ENCODE results near the gene SMCO2. TPM values are rescaled to one million over a fixed set of nuclear protein-coding genes. Genes with fewer than 3 reads are reported as not detected.

The SMCO2 gene
- total and polyA plus RNA-seq, 2 of the 8 experiments (the other 6 are each of a cell fraction or from before 2014, with no cell fraction given) = 0.24 to 0.80 TPM

- 84% methylated on average over 8 of the region's 8 CpGs; no CpG with 5 or more reads in 1 of the 2 experiments for WGBS, 2 experiments (ENCODE audit: extremely low coverage in 1 of 2, insufficient coverage in 1 of 2, insufficient read length in 1 of 2, insufficient replicate concordance in 2 of 2, low coverage in 1 of 2, low lambda C conversion rate in 2 of 2, missing lambda C conversion rate in 1 of 2)
- CTCF ChIA-PET (ENCODE audit: partially characterized antibody) = interaction anchor here (1.0 to 1.7 kb wide), 4 partner anchors 8 to 188 kb away, joined by 3 to 7 read pairs (median 4); no protein-coding TSS in a partner anchor
These were observed 1.2 kb downstream of the SMCO2 start for GRCh38 chr12:27447761-27448160.

More at GRCh38 chr12:27447761-27448160, 1.2 kb downstream of the SMCO2 start:
- Histone ChIP-seq H2BK5ac (ENCODE audit: low read depth, low read length) (no peak overlapping the region), H4K91ac (replicated peaks; ENCODE audit: insufficient read length, low read length) (no peak overlapping the region), H2BK15ac (ENCODE audit: low read length) (no peak overlapping the region), H2BK20ac (ENCODE audit: low read length) (no peak overlapping the region), H3K27me3 (replicated peaks in 1 of 4; ENCODE audit: control insufficient read depth in 3 of 4, extremely low read depth in 1 of 4, insufficient read depth in 3 of 4, low read length in 3 of 4) (no peaks in the 10 kb centered on the region), H2AK5ac (ENCODE audit: low read depth, low read length) (no peak overlapping the region), H3K23me2 (ENCODE audit: low read depth, low read length) (no peaks in the 10 kb centered on the region), H3K14ac (ENCODE audit: insufficient read length) (no peak overlapping the region), H3K27ac (ENCODE audit: low read depth, low read length) (no peak overlapping the region), H3K36me3 (ENCODE audit: control insufficient read depth in 2 of 4, insufficient read depth in 4 of 4, low read length in 3 of 4) (no peaks in the 10 kb centered on the region), H3K9ac (replicated peaks in 1 of 4; ENCODE audit: extremely low read depth in 1 of 4, low read depth in 3 of 4, low read length in 3 of 4) (no peak overlapping the region), H4K8ac (ENCODE audit: extremely low read depth, insufficient read depth, low read length) (no peak overlapping the region), H3K23ac (ENCODE audit: insufficient read length) (no peak overlapping the region), H2BK120ac (replicated peaks; ENCODE audit: low read depth, low read length) (no peak overlapping the region), H4K5ac (ENCODE audit: insufficient read length, low read depth, low read length) (no peak overlapping the region), H3K4me3 (ENCODE audit: extremely low read depth in 1 of 4, insufficient read depth in 2 of 4, low read depth in 3 of 4, low read length in 4 of 4) (no peak overlapping the region), H3K79me1 (ENCODE audit: low read depth, low read length) (no peaks in the 10 kb centered on the region), H3K56ac (replicated peaks; ENCODE audit: insufficient read length, low read depth, low read length) (no peak overlapping the region), H3K4me1 (replicated peaks in 1 of 4; ENCODE audit: control insufficient read depth in 3 of 4, insufficient read depth in 4 of 4, low read length in 3 of 4) (no peaks in the 10 kb centered on the region), H2BK12ac (ENCODE audit: low read depth, low read length) (no peak overlapping the region), H3K4me2 (ENCODE audit: insufficient read depth in 1 of 2, low read depth in 2 of 2, low read length in 2 of 2) (no peak overlapping the region), H3K79me2 (ENCODE audit: control insufficient read depth in 1 of 2, insufficient read depth in 2 of 2, low read length in 2 of 2) (no peaks in the 10 kb centered on the region), H3K18ac (ENCODE audit: extremely low read depth, low read length) (no peak overlapping the region), H2AFZ (ENCODE audit: low read length) (no peak overlapping the region), H3K4ac (replicated peaks; ENCODE audit: insufficient read length, low read depth, low read length) (no peak overlapping the region), H4K20me1 (replicated peaks in 1 of 2; ENCODE audit: control insufficient read depth in 1 of 2, insufficient read depth in 2 of 2, low read length in 2 of 2) (no peaks in the 10 kb centered on the region), H3K9me3 (ENCODE audit: insufficient read depth in 2 of 2, low read depth in 1 of 2, low read length in 1 of 2) (no peaks in the 10 kb centered on the region)
- FAIRE-seq = no peak
- POLR2A ChIA-PET (ENCODE audit: partially characterized antibody) = interaction anchor here (1.1 kb wide), 1 partner anchor 75 kb away, joined by 4 read pairs; no protein-coding TSS in a partner anchor
- TF ChIP-seq TEAD4 (IDR thresholded peaks at IDR 0.05; ENCODE audit: low read depth, low read length) = no peak
- TF ChIP-seq KDM4A (IDR thresholded peaks at IDR 0.05; ENCODE audit: low read depth, low read length, severe bottlenecking) = no peak
- no peak for DNase-seq (ENCODE audit: low read depth in 1 of 2, low spot score in 2 of 2)

Measured in H1 (cell line).